Mesenchymal stem cell (in vitro differentiated cells and primary cell): Measurements from ENCODE around the gene APOM.

Source experiments
- DNase-seq: peaks from one replicate; pipeline ENCODE4 v3.0.0-alpha.2; 2013
- H2AFZ ChIP-seq: one replicate; pipeline ENCODE4 v1.6.1; 2013; ENCODE audit warnings: low read depth, mild to moderate bottlenecking, control low read depth, inconsistent platforms, low read length, moderate library complexity
- H2AK5ac ChIP-seq: 2 replicates; pipeline ENCODE4 v1.6.1; 2013; ENCODE audit warnings: low read length, moderate library complexity, mild to moderate bottlenecking, inconsistent platforms; ENCODE audit not compliant: severe bottlenecking
- H2BK120ac ChIP-seq: one replicate; pipeline ENCODE4 v1.6.1; 2013; ENCODE audit warnings: low read depth, mild to moderate bottlenecking, inconsistent platforms, low read length, moderate library complexity
- H2BK12ac ChIP-seq, 2 experiments: one replicate each; pipeline ENCODE4 v1.6.1; 2013; ENCODE audit warnings: inconsistent platforms in 2 of 2, low read length in 2 of 2, mild to moderate bottlenecking in 2 of 2, moderate library complexity in 2 of 2, control low read depth in 1 of 2
- H2BK15ac ChIP-seq: one replicate; pipeline ENCODE4 v1.6.1; 2013; ENCODE audit warnings: mild to moderate bottlenecking, low read depth, inconsistent platforms; ENCODE audit not compliant: poor library complexity, severe bottlenecking
- H2BK5ac ChIP-seq: 2 replicates; pipeline ENCODE4 v1.6.1; 2013; ENCODE audit warnings: low read depth, mild to moderate bottlenecking, low read length, control low read depth, inconsistent platforms; ENCODE audit not compliant: poor library complexity, severe bottlenecking
- H3K14ac ChIP-seq, 2 experiments: one replicate each; pipeline ENCODE4 v1.6.1; 2013; ENCODE audit warnings: inconsistent platforms in 2 of 2, low read length in 2 of 2, control low read depth in 1 of 2, mild to moderate bottlenecking in 1 of 2, moderate library complexity in 1 of 2
- H3K18ac ChIP-seq, 2 experiments: one replicate each; pipeline ENCODE4 v1.6.1; 2013; ENCODE audit warnings: inconsistent platforms in 2 of 2, low read length in 2 of 2, control low read depth in 1 of 2, low read depth in 1 of 2, mild to moderate bottlenecking in 1 of 2
- H3K23ac ChIP-seq, 2 experiments: one replicate each; pipeline ENCODE4 v1.6.1; 2013; ENCODE audit warnings: inconsistent platforms in 2 of 2, low read length in 2 of 2, mild to moderate bottlenecking in 2 of 2, moderate library complexity in 2 of 2, control low read depth in 1 of 2
- H3K27ac ChIP-seq: 2 replicates; pipeline ENCODE4 v1.5.1; 2013; ENCODE audit warnings: mild to moderate bottlenecking, moderate library complexity, low read length, control low read depth, inconsistent platforms; ENCODE audit not compliant: poor library complexity, severe bottlenecking
- H3K27me3 ChIP-seq, 2 experiments: 2 replicates each; pipeline versions ENCODE4 v1.6.1 to v1.7.0; 2013; ENCODE audit warnings: low read length in 2 of 2, mild to moderate bottlenecking in 2 of 2, moderate library complexity in 2 of 2, control low read depth in 1 of 2, inconsistent platforms in 1 of 2; ENCODE audit not compliant: control insufficient read depth in 1 of 2, insufficient read depth in 1 of 2
- H3K36me3 ChIP-seq, 2 experiments: 2 replicates each; pipeline versions ENCODE4 v1.6.1 to v1.7.0; 2013; ENCODE audit warnings: low read length in 2 of 2, control low read depth in 1 of 2, inconsistent platforms in 1 of 2, low read depth in 1 of 2, mild to moderate bottlenecking in 1 of 2; ENCODE audit not compliant: insufficient read depth in 2 of 2, control insufficient read depth in 1 of 2
- H3K4ac ChIP-seq, 2 experiments: one replicate each; pipeline ENCODE4 v1.6.1; 2013; ENCODE audit warnings: inconsistent platforms in 2 of 2, low read length in 2 of 2, mild to moderate bottlenecking in 2 of 2, moderate library complexity in 2 of 2, control low read depth in 1 of 2, low read depth in 1 of 2
- H3K4me1 ChIP-seq: 2 replicates; pipeline ENCODE4 v1.6.1; 2013; ENCODE audit warnings: low read depth, low read length, control low read depth; ENCODE audit not compliant: control insufficient read depth, insufficient read depth
- H3K4me2 ChIP-seq: 2 replicates; pipeline ENCODE4 v1.6.1; 2013; ENCODE audit warnings: low read length, mild to moderate bottlenecking, inconsistent platforms; ENCODE audit not compliant: poor library complexity, severe bottlenecking
- H3K4me3 ChIP-seq, 2 experiments: 2 replicates each; pipeline versions ENCODE4 v1.5.1 to v1.7.0; 2013; ENCODE audit warnings: low read length in 2 of 2, mild to moderate bottlenecking in 2 of 2, control low read depth in 1 of 2, low read depth in 1 of 2; ENCODE audit not compliant: insufficient read depth in 1 of 2
- H3K79me1 ChIP-seq: replicated peaks from 2 replicates; pipeline ENCODE4 v1.6.1; 2013; ENCODE audit warnings: mild to moderate bottlenecking, control low read depth, low read length, inconsistent platforms; ENCODE audit not compliant: poor library complexity, severe bottlenecking
- H3K9ac ChIP-seq: 2 replicates; pipeline ENCODE4 v1.7.0; 2013; ENCODE audit warnings: mild to moderate bottlenecking, low read length, moderate library complexity
- H3K9me3 ChIP-seq: 2 replicates; pipeline ENCODE4 v1.7.0; 2013; ENCODE audit warnings: mild to moderate bottlenecking, low read length; ENCODE audit not compliant: control insufficient read depth
- H4K8ac ChIP-seq: one replicate; pipeline ENCODE4 v1.6.1; 2013; ENCODE audit warnings: inconsistent platforms, mild to moderate bottlenecking, low read length, moderate library complexity
- H4K91ac ChIP-seq: one replicate; pipeline ENCODE4 v1.6.1; 2013; ENCODE audit warnings: mild to moderate bottlenecking, low read length, inconsistent platforms
- WGBS: methylation state at CpG from one replicate; pipeline ENCODE4 v1.1.7; 2013; ENCODE audit warnings: mixed read lengths; 5-methylcytosine and 5-hydroxymethylcytosine counted together

APOM gene

GRCh38 chr6:31640612-31641011 lies 15.1 kb upstream of the APOM start:
- no peak overlapping the region for H4K8ac ChIP-seq
- H2BK120ac ChIP-seq = no peak overlapping the region
- no peak overlapping the region for H4K91ac ChIP-seq
- no peak overlapping the region for H3K4me3 ChIP-seq
- H2BK12ac ChIP-seq = no peak overlapping the region
- no peak overlapping the region for H3K4me2 ChIP-seq
- DNase-seq = no peak
- H3K9ac ChIP-seq = no peak overlapping the region
- H3K9me3 ChIP-seq = no peaks in the 10 kb centered on the region
- H3K27ac ChIP-seq = no peak overlapping the region
- H2AK5ac ChIP-seq = no peak overlapping the region
- no peak overlapping the region for H3K23ac ChIP-seq
- H3K27me3 ChIP-seq = no peaks in the 10 kb centered on the region
- no peak overlapping the region for H3K4ac ChIP-seq
- H3K18ac ChIP-seq = no peak overlapping the region
- peaks cover 3% of the 10 kb centered on the region for H3K4me1 ChIP-seq
- no peak overlapping the region for H2BK5ac ChIP-seq
- H2BK15ac ChIP-seq = no peak overlapping the region
- no peak overlapping the region for H3K14ac ChIP-seq
- WGBS = 93% methylated on average over 3 of the region's 6 CpGs
- peaks cover 27% of the 10 kb centered on the region for H3K79me1 ChIP-seq
- H3K36me3 ChIP-seq = peaks cover 85 to 94% of the 10 kb centered on the region in 2 experiments
- H2AFZ ChIP-seq = no peak overlapping the region

DNA sequence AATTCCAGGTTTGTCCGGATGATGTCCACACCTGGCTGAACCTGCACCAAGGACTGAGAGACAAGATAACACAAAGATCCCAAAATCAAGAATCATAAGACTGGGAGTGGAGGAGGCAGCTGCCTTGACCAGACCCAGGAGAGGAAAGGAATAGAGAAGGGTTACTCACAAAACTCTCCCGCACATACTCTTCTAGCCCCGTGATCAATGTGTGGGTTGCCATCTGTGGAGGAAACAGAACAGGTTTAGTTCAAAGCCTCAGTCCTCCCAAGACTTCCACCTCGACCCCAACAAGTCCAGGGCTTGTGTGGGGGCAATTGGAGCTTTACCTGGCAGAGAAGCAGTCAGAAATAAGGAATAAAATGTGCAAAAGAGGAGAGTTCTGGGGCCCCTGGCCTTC lies 14.3 kb upstream of the APOM start:
- Histone ChIP-seq H2AK5ac (no peak overlapping the region), H3K4me3 (no peak overlapping the region), H2BK12ac (no peak overlapping the region), H3K27me3 (no peaks in the 10 kb centered on the region), H4K91ac (no peak overlapping the region), H4K8ac (no peak overlapping the region), H2BK5ac (no peak overlapping the region), H3K27ac (no peak overlapping the region), H3K36me3 (peaks cover 84 to 94% of the 10 kb centered on the region in 2 experiments), H3K9ac (no peak overlapping the region), H2BK15ac (no peak overlapping the region), H3K23ac (no peak overlapping the region), H3K18ac (no peak overlapping the region), H2BK120ac (no peak overlapping the region), H3K4me2 (no peak overlapping the region), H3K79me1 (peaks cover 28% of the 10 kb centered on the region), H3K4ac (no peak overlapping the region), H3K9me3 (no peaks in the 10 kb centered on the region), H3K4me1 (peaks cover 3% of the 10 kb centered on the region), H2AFZ (no peak overlapping the region), H3K14ac (no peak overlapping the region)
- no peak for DNase-seq
- WGBS = 92% methylated on average over 2 of the region's 4 CpGs

GRCh38 chr6:31642798-31643570 lies 12.7 kb upstream of the APOM start:
- Histone ChIP-seq H3K27me3 (no peaks in the 10 kb centered on the region), H4K91ac (no peak overlapping the region), H3K9ac (no peak overlapping the region), H2BK120ac (no peak overlapping the region), H3K36me3 (peaks cover 84 to 92% of the 10 kb centered on the region in 2 experiments), H3K14ac (no peak overlapping the region), H3K79me1 (peaks cover 33% of the 10 kb centered on the region), H3K4ac (no peak overlapping the region), H4K8ac (no peak overlapping the region), H2AFZ (no peak overlapping the region), H3K4me2 (no peak overlapping the region), H2BK12ac (no peak overlapping the region), H3K27ac (no peak overlapping the region), H3K18ac (no peak overlapping the region), H3K4me1 (peaks cover 2% of the 10 kb centered on the region), H2BK15ac (no peak overlapping the region), H2AK5ac (no peak overlapping the region), H2BK5ac (no peak overlapping the region), H3K4me3 (no peak overlapping the region), H3K9me3 (no peaks in the 10 kb centered on the region), H3K23ac (no peak overlapping the region)
- WGBS = 98% methylated on average over 5 of the region's 6 CpGs
- DNase-seq = no peak

DNA sequence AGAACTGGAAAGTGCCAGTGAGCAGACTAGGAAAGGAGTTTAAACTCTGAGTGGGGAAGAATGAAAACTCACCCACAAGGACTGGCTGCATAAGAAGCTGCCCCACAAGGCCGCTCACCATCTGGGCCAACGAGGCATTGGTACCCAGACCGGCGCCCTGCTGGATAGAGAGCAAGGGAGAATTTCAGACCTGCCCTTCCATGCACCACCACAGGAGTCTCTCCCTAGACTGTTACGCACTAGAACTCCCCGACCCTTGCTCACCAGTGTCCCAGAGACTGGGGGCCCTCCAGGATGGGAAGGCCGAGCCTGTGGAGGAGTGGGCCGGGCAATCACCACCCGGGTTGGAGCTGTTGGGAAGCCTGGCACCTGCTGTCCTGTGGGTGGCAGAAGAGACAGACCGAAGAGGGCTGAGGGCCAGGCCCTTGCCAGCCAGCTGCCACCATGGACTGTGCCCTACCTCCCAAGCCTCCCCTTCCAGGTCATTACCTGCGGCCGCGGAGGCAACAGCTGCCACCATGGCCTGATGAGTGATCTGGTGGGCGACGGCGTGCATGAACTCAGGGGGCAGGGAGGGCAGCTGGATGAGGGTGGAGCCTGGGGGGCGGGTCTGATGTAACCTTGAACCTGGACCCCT lies 11.8 kb upstream of the APOM start:
- WGBS = 99% methylated on average over 9 of the region's 17 CpGs
- no peaks in the 10 kb centered on the region for H3K9me3 ChIP-seq
- H2AFZ ChIP-seq = no peak overlapping the region
- no peaks in the 10 kb centered on the region for H3K27me3 ChIP-seq
- no peak overlapping the region for H3K27ac ChIP-seq
- H2BK5ac ChIP-seq = no peak overlapping the region
- peaks cover 89 to 92% of the 10 kb centered on the region in 2 experiments for H3K36me3 ChIP-seq
- no peak overlapping the region for H3K18ac ChIP-seq
- peaks cover 5% of the 10 kb centered on the region for H3K4me1 ChIP-seq
- no peak overlapping the region for H3K14ac ChIP-seq
- no peak overlapping the region for H3K4me3 ChIP-seq
- H4K91ac ChIP-seq = no peak overlapping the region
- H3K23ac ChIP-seq = no peak overlapping the region
- H2BK120ac ChIP-seq = no peak overlapping the region
- no peak overlapping the region for H4K8ac ChIP-seq
- no peak overlapping the region for H3K9ac ChIP-seq
- H2BK12ac ChIP-seq = no peak overlapping the region
- H3K79me1 ChIP-seq = peaks cover 41% of the 10 kb centered on the region
- no peak overlapping the region for H2AK5ac ChIP-seq
- DNase-seq = no peak
- no peak overlapping the region for H3K4me2 ChIP-seq
- H3K4ac ChIP-seq = no peak overlapping the region
- no peak overlapping the region for H2BK15ac ChIP-seq
